Stimulated activated CD4-positive, alpha-beta T cell treated with anti-CD3 and anti-CD28 coated beads, Interleukin-1b, Interleukin-23, amount 100 ng/mL, for 4 hours (primary cell): ENCODE results near the gene MGLL.

ENCODE experiments used
- DNase-seq, 2 donors: peaks; one replicate each; pipeline ENCODE4 v3.0.0-alpha.2; 2020; ENCODE audit warnings: low read depth in 2 of 2

Gene MGLL

DNA sequence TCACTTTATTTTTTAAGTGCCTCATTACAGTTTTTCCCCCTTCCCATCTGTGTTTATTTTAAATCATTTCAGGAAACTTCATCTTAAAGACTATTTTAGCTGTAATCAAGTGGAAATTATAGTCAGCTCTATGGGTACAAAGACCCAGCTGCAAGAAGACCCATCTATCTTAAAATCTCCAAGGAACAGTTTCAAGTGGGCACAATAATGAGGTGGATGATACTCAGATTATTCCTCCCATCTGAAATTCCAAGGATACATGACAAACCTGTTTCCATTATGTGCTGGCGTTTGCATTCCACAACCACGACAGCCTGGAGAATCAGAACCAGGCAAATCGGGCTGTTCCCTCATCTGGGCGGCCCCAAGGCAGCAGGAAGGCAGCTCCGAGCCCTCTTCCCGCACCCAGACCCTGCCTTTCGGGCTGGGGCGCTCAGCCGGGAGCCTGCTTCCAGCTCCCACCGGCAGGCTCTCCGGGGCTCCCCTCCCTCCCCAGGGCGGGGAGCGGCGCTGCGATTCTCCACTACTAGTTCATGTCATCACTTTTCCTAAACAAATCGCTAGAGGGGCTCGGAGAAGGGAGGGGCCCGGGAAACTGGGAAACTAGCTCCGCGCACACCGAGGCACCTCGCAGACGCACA is at the start of gene MGLL:
Gene MGLL (minus strand): TSS at position 475 of the 641 bp plus-strand sequence. CDS start 197 bp downstream, at position 278.
- DNase-seq = no peak

DNA sequence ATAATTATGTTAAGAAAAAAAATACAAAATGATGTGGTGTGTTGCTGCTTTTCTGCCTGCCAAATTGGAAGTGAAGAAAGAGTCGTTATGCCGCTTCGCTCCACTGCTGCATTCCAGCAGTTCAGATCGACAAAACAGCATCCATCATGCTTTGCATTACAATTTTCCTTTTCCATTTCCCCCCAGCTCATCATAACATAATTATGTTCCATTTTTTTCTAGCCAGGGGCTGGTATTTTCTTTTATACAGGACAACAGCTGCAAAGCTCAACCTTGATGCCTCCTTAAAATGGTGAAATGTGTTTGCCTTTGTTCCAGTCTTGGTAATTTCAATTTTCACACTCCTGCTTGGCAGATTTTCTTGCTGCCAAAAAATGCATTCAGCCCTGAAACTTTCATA is 47.8 kb upstream of the MGLL start:
- no peak for DNase-seq

DNA sequence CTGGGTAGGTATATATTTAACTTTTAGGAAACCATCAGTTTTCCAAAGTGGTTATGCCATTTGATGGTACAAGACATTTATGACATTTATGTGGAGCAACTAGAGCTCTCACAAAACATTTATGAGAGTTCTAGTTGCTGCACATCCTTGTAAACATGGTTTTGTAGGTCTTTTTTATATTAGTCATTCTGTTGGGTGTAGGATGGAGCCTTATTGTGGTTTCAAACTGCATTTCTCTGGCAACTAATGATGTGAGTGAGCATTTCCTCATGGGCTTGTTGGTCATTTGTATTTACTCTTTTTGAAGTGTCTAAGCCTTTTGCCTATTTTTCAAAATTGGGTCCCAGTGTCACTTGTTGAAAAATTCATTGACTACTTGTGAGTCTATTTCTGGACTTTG is 45.7 kb upstream of the MGLL start:
- DNase-seq = no peak

- no peak for DNase-seq
Measured at GRCh38 chr3:127867412-127867811, 45.1 kb upstream of the MGLL start.

DNA sequence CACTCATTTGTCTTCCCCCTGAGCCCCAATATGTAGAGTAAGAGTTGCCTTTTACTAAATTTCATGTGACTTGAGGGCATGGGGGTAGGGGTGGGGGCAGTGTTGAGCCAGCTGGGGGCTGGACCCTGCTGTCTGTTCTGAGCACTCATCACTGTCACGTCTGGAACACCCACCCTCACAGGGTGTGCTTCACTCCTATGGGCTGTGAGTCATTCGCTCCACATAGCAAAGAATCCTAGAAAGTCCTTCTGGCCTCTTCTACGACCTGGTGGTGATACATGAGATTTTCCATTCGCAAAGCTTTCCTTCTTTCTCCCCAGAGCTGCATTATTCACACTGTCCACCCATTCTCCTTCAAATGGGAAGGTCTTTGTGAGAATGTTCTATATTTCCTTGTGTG is 43.6 kb upstream of the MGLL start:
- no peak for DNase-seq

- no peak for DNase-seq
Measured at GRCh38 chr3:127860211-127860696, 37.9 kb upstream of the MGLL start.

DNA sequence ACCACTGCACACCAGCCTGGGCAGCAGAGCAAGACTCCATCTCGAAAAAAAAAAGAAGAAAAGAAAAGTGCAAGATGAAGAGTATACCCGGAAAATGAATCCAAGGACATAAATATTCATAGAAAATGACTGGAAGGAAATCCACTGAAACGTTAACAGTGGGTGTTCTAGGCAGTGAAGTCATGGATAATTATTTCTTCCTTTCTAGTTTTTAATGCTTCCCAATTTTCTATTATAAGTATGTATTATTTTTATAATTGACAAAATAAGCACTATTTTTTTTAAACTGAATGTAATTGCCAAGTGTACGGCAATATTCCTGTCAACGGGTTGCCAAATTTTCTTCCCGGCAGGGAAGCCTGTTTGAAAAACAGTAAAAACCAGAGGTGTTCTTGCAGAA is 37.4 kb upstream of the MGLL start:
- no peak for DNase-seq

DNA sequence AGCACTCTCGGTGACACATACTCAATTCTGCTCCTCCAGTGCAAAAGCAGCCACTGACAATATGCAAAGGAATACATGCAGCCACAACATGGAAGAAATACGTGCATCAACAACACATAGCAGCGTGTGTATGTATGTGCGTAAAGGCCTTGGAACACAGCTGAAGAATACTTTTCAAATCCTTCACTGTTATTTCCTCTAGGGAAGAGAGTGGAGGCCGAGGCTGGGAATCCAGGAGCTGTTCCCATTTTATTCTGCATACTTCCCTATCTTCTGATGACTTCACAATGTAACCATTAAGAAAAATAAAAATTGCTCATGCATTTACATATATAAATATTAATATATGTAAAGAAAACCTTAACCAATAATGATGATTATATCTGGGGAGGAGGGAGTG is 36.6 kb upstream of the MGLL start:
- DNase-seq = no peak

DNA sequence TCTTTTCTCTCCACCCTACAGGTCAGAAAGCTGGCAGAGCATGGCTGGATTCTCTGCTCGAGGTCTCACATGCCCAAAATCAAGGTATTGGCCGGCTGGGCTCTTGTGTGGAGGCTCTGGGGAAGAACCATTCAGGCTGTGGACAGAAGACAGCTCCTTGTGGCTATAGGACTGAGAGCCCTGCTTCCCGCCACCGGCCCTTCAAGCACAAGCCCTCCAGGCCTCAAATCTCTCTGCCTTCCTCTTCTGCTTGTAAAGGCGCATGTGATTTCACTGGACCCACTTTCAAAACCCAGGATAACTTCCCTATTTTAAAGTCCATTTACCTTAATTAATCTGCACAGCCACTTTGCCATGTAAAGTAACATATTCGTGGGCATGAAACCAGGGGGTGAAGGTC is 36.2 kb upstream of the MGLL start:
- DNase-seq = no peak

DNA sequence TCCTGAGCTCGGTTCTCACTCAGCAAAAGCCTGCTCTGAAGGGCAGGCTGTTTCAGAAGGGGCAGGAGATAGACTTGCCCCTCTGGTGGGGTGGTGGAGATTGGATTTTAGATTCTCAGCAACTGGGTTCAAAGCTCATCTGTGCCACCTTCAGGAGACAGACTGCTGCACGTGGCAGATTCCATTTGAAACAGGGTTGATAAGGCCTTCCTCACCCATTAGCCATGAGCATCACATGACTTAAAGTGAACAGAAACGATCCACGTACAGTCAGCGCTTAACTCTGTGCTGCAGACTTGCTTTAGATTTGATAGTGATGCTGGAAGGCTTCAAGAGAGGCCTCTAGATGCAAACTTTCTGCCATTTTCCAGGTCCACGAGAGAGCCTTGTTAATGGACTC is 35.0 kb upstream of the MGLL start:
- DNase-seq = no peak

DNA sequence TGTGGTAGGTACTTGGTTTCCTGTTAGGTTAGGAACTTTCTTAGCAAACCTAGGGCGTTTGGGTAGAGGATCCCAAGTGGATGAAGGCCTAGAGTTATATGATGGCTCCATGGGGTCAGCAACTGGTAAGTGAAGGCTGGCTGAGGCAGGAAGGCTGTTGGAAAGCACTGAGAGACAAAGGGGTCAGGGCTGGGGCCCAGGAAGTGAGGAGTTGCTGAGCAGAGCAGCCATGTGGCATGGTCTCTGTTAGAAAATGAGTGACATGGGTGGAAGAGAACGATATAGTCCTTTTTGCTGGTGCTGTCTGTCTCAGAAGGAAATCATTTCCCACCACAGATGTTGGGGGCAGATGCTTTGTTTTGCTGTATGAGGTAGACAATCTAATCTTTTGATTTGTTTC is 34.5 kb upstream of the MGLL start:
- DNase-seq = no peak

DNA sequence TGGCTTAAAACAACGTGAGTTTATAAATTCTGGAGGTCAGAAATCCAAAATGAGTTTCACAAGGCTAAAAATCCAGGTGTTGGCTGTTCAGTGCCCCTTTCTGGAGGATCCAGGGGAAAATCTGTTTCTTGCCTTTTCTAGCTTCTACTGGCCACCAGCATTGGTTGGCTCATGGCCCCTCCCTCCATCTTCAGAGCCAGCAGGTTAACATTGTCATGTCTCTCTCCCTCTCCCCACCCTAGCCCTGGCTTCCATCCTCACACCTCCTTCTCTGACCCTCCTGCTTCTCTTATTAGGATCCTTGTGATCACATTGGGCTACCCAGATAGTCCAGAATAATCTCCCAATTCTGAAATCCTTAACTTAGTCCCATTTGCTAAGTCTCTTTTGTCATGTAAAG is 32.9 kb upstream of the MGLL start:
- no peak for DNase-seq

- DNase-seq = no peak
Measured at GRCh38 chr3:127853681-127854080, 31.4 kb upstream of the MGLL start.

GRCh38 chr3:127851899-127852298 is 29.6 kb upstream of the MGLL start:
- DNase-seq = no peak

DNA sequence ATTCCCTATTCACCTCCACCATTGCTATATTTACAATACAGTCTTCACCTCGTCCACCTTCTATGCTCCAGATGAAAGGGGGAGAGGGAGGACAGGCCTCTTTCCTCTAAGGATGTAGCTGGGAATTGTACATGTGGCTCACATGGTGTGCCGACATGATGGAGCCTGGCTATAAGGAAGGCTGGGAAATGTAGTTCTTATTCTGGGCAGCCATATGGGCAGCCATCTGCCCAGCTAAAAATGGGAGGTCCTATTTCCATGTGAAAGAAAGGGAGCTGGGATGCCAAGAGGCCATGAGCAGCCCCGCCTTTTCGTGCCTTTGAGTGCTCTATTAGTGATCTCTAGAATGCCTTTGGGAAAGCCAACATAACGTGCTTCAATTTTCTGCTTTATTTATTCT is 27.1 kb upstream of the MGLL start:
- DNase-seq = no peak

GRCh38 chr3:127848131-127849129 is 26.1 kb upstream of the MGLL start:
- DNase-seq = no peak

- no peak for DNase-seq
Measured at GRCh38 chr3:127847236-127847720, 25.0 kb upstream of the MGLL start.

- no peak for DNase-seq
Measured at GRCh38 chr3:127846576-127846975, 24.3 kb upstream of the MGLL start.

DNA sequence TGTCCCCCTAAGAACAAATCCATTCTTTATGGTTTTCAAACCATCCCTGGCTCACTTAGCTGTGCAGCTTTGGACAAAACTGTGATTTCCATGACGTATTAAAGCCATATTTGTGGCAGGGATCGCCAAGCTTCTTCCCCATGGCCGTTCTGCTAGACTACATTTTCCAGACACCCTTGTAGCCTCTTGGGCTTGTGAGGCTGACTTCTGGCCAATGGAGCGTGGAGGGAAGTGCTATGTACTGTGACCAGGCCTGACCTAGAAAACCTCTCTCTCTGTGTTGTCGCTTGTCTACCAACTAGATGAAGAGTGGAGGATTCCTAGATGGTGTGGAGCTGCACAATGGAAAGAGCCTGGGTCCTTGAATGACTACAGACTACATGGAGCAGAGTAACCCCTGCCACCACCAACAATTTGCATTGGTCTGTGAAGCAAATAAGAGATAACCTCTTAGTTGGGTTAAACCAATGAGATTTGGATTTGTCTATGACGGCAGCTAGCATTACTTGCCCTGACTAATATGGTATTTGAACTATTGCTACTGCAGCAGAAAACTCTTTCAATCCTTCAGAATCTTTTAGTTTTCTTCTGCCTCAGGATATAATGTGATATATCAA is 22.1 kb upstream of the MGLL start:
- DNase-seq = no peak

GRCh38 chr3:127840671-127841070 is 18.4 kb upstream of the MGLL start:
- DNase-seq = no peak

DNA sequence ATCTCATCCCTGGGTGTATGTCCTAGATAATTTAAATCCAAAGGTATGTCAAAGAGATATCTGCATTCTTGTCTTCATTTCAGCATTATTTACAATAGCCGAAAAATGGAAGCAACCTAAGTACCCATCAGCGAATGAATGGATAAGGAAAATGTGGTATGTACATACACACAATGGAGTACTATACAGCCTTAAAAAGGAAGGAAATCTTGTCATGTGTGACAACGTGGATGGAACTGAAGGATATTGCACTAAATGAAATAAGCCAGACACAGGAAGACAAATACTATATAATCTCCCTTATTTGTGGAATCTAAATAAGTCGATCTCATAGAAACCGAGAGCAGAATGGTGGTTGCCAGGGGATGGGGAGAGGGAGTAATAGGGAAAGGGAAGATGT is 16.8 kb upstream of the MGLL start:
- no peak for DNase-seq
